Stimulated activated effector memory CD8-positive, alpha-beta T cell treated with anti-CD3 and anti-CD28 coated beads, Interleukin-12 subunit alpha, Interleukin-12 subunit beta, amount 100 ng/mL, for 72 hours (primary cell): ENCODE results near the gene SNAP47.

Source experiments
- ATAC-seq: fragments of 150-1000 bp; cut with Tn5 transposase; 2 replicates; pipeline ENCODE4 v1.10.0; 2021
- DNase-seq, 2 donors: peaks; one replicate each; pipeline ENCODE4 v3.0.0; 2021 to 2022; ENCODE audit warnings: low spot score in 2 of 2
- H3K27ac Mint-ChIP-seq: one replicate; pipeline ENCODE4 v1.8.0; 2022; ENCODE audit warnings: mild to moderate bottlenecking, mixed read lengths
- H3K36me3 Mint-ChIP-seq: one replicate; pipeline ENCODE4 v1.8.0; 2022; ENCODE audit warnings: mild to moderate bottlenecking, mixed read lengths
- H3K4me1 Mint-ChIP-seq: one replicate; pipeline ENCODE4 v1.8.0; 2022; ENCODE audit warnings: mixed read lengths
- H3K4me3 Mint-ChIP-seq: one replicate; pipeline ENCODE4 v1.8.0; 2022; ENCODE audit warnings: mild to moderate bottlenecking, mixed read lengths
- H3K9me3 Mint-ChIP-seq: one replicate; pipeline ENCODE4 v1.8.0; 2022; ENCODE audit warnings: mixed read lengths

The SNAP47 gene

GRCh38 chr1:227777646-227778045 lies 42.4 kb downstream of the SNAP47 start:
- ATAC-seq, result no peak
- H3K36me3 Mint-ChIP-seq, result peaks cover 26% of the 10 kb centered on the region
- H3K9me3 Mint-ChIP-seq, result no peaks in the 10 kb centered on the region
- H3K4me3 Mint-ChIP-seq, result no peak overlapping the region
- peaks cover 30% of the 10 kb centered on the region for H3K4me1 Mint-ChIP-seq
- no peak overlapping the region for H3K27ac Mint-ChIP-seq
- no peak for DNase-seq

GRCh38 chr1:227778401-227778947 lies 43.2 kb downstream of the SNAP47 start:
- H3K9me3 Mint-ChIP-seq, result no peaks in the 10 kb centered on the region
- DNase-seq (no peak), ATAC-seq (no peak)
- no peak overlapping the region for H3K27ac Mint-ChIP-seq
- peaks cover 27% of the 10 kb centered on the region for H3K36me3 Mint-ChIP-seq
- no peak overlapping the region for H3K4me3 Mint-ChIP-seq
- peaks cover 27% of the 10 kb centered on the region for H3K4me1 Mint-ChIP-seq

GRCh38 chr1:227779021-227779441 lies 43.8 kb downstream of the SNAP47 start:
- no peak overlapping the region for H3K27ac Mint-ChIP-seq
- no peaks in the 10 kb centered on the region for H3K9me3 Mint-ChIP-seq
- H3K4me1 Mint-ChIP-seq, result peaks cover 21% of the 10 kb centered on the region
- H3K4me3 Mint-ChIP-seq, result no peak overlapping the region
- H3K36me3 Mint-ChIP-seq, result peaks cover 27% of the 10 kb centered on the region
- ATAC-seq, result no peak
- no peak for DNase-seq

GRCh38 chr1:227779685-227780084 lies 44.5 kb downstream of the SNAP47 start:
- DNase-seq, result no peak
- peaks cover 23% of the 10 kb centered on the region for H3K36me3 Mint-ChIP-seq
- no peak for ATAC-seq

GRCh38 chr1:227780101-227781044 lies 45.1 kb downstream of the SNAP47 start:
- ATAC-seq (no peak), DNase-seq (peak in 1 of 2 donors; percentile 40)
- no peaks in the 10 kb centered on the region for H3K9me3 Mint-ChIP-seq
- peaks cover 8% of the 10 kb centered on the region for H3K4me1 Mint-ChIP-seq
- no peak overlapping the region for H3K4me3 Mint-ChIP-seq
- peaks cover 21% of the 10 kb centered on the region for H3K36me3 Mint-ChIP-seq
- H3K27ac Mint-ChIP-seq, result no peak overlapping the region

More at GRCh38 chr1:227779685-227780084, 44.5 kb downstream of the SNAP47 start:
- no peak overlapping the region for H3K4me3 Mint-ChIP-seq
- H3K4me1 Mint-ChIP-seq, result peaks cover 14% of the 10 kb centered on the region
- H3K27ac Mint-ChIP-seq, result no peak overlapping the region
- no peaks in the 10 kb centered on the region for H3K9me3 Mint-ChIP-seq

GRCh38 chr1:227781314-227781930 lies 46.2 kb downstream of the SNAP47 start:
- Mint-ChIP-seq H3K36me3 (peaks cover 18% of the 10 kb centered on the region), H3K4me3 (no peak overlapping the region), H3K4me1 (peaks cover 8% of the 10 kb centered on the region), H3K27ac (no peak overlapping the region), H3K9me3 (no peaks in the 10 kb centered on the region)
- ATAC-seq, result no peak
- peak in 1 of 2 donors; percentile 38 for DNase-seq

GRCh38 chr1:227782226-227782625 lies 47.0 kb downstream of the SNAP47 start:
- Mint-ChIP-seq H3K9me3 (no peaks in the 10 kb centered on the region), H3K4me3 (no peak overlapping the region), H3K36me3 (peaks cover 16% of the 10 kb centered on the region), H3K27ac (no peak overlapping the region), H3K4me1 (peaks cover 10% of the 10 kb centered on the region)
- ATAC-seq (no peak), DNase-seq (peak in 1 of 2 donors; percentile 42)

GRCh38 chr1:227785094-227785804 lies 50.0 kb downstream of the SNAP47 start:
- DNase-seq (no peak), ATAC-seq (no peak)
- Mint-ChIP-seq H3K27ac (no peak overlapping the region), H3K9me3 (no peaks in the 10 kb centered on the region), H3K4me3 (no peak overlapping the region), H3K36me3 (peaks cover 16% of the 10 kb centered on the region), H3K4me1 (peaks cover 24% of the 10 kb centered on the region)

GRCh38 chr1:227785805-227786671 lies 50.8 kb downstream of the SNAP47 start:
- ATAC-seq, result no peak
- peak in 1 of 2 donors; percentile 45 for DNase-seq

GRCh38 chr1:227786673-227787512 lies 51.7 kb downstream of the SNAP47 start:
- ATAC-seq, result no peak
- H3K4me1 Mint-ChIP-seq, result peaks cover 29% of the 10 kb centered on the region
- peak overlapping the region; percentile 48 for H3K27ac Mint-ChIP-seq
- H3K4me3 Mint-ChIP-seq, result peak overlapping the region; percentile 77
- no peaks in the 10 kb centered on the region for H3K9me3 Mint-ChIP-seq
- DNase-seq, result peak in 1 of 2 donors; percentile 51
- peaks cover 14% of the 10 kb centered on the region for H3K36me3 Mint-ChIP-seq

More at GRCh38 chr1:227785805-227786671, 50.8 kb downstream of the SNAP47 start:
- Mint-ChIP-seq H3K27ac (no peak overlapping the region), H3K36me3 (peaks cover 16% of the 10 kb centered on the region), H3K9me3 (no peaks in the 10 kb centered on the region), H3K4me3 (peak overlapping the region; percentile 77), H3K4me1 (peaks cover 24% of the 10 kb centered on the region)

GRCh38 chr1:227787513-227788270 lies 52.5 kb downstream of the SNAP47 start:
- peaks cover 6% of the 10 kb centered on the region for H3K36me3 Mint-ChIP-seq
- peak overlapping the region; percentile 77 for H3K4me3 Mint-ChIP-seq
- peak; percentile 74 to 92 for DNase-seq
- peaks cover 29% of the 10 kb centered on the region for H3K4me1 Mint-ChIP-seq
- H3K27ac Mint-ChIP-seq, result peak overlapping the region; percentile 48
- H3K9me3 Mint-ChIP-seq, result no peaks in the 10 kb centered on the region
- peak; percentile 93 for ATAC-seq

GRCh38 chr1:227788271-227789083 lies 53.2 kb downstream of the SNAP47 start:
- Mint-ChIP-seq H3K36me3 (peaks cover 6% of the 10 kb centered on the region), H3K4me3 (peak overlapping the region; percentile 77), H3K4me1 (peaks cover 29% of the 10 kb centered on the region), H3K27ac (peak overlapping the region; percentile 48), H3K9me3 (no peaks in the 10 kb centered on the region)
- peak; percentile 62 to 89 for DNase-seq
- ATAC-seq, result peak; percentile 79
